HG02885 (cell line): ENCODE data around the gene SNX9.
A peak's percentile ranks its signal among the peaks of the same experiment; 100 is the strongest.
"Not testable (repeated sequence)": the region's sequence is repeated elsewhere in the genome, so short reads cannot be mapped to it uniquely, and the experiment has no call there.

Experiments used
- ATAC-seq: cut with Tn5 transposase; IDR thresholded peaks from one replicate; pipeline ENCODE4 v1.9.1; 2021; ENCODE audit warnings: mild to moderate bottlenecking; ENCODE audit not compliant: unreplicated experiment, poor library complexity

SNX9 gene

GRCh38 chr6:157944983-157945931 is 122.2 kb downstream of the SNX9 start:
- ATAC-seq: no peak

GRCh38 chr6:157946053-157946617 is 123.1 kb downstream of the SNX9 start:
- no peak for ATAC-seq

GRCh38 chr6:157946865-157947532 is 124.0 kb downstream of the SNX9 start:
- ATAC-seq: peak; percentile 65

GRCh38 chr6:157950899-157951298 is 127.9 kb downstream of the SNX9 start:
- ATAC-seq: not testable (repeated sequence)

GRCh38 chr6:157951828-157952227 is 128.8 kb downstream of the SNX9 start:
- no peak for ATAC-seq

GRCh38 chr6:157952861-157953351 is 129.9 kb downstream of the SNX9 start:
- no peak for ATAC-seq

GRCh38 chr6:157953580-157954091 is 130.6 kb downstream of the SNX9 start:
- ATAC-seq: no peak

GRCh38 chr6:157954150-157955117 is 131.4 kb downstream of the SNX9 start:
- ATAC-seq: no peak

GRCh38 chr6:157955675-157956074 is 132.6 kb downstream of the SNX9 start:
- no peak for ATAC-seq

GRCh38 chr6:157956171-157956730 is 133.2 kb downstream of the SNX9 start:
- no peak for ATAC-seq

GRCh38 chr6:157959451-157960227 is 136.6 kb downstream of the SNX9 start:
- ATAC-seq: no peak

GRCh38 chr6:157961153-157961831 is 138.2 kb downstream of the SNX9 start:
- no peak for ATAC-seq

GRCh38 chr6:157961832-157962575 is 139.0 kb downstream of the SNX9 start:
- no peak for ATAC-seq

- ATAC-seq: no peak
Observed at GRCh38 chr6:157962601-157963302, 139.7 kb downstream of the SNX9 start.

GRCh38 chr6:157964100-157964499 is 141.1 kb downstream of the SNX9 start:
- no peak for ATAC-seq

GRCh38 chr6:157965387-157965786 is 142.3 kb downstream of the SNX9 start:
- ATAC-seq: no peak

- no peak for ATAC-seq
Observed at GRCh38 chr6:157966589-157966977, 143.5 kb downstream of the SNX9 start.
